Smooth muscle cell (in vitro differentiated cells): ENCODE data around the gene ZNF423. TPM values are rescaled to one million over a fixed set of nuclear protein-coding genes. Genes with fewer than 3 reads are reported as not detected.

Experiments
- DNase-seq: peaks from one replicate; lab custom pipeline; 2025; ENCODE audit not compliant: unreplicated experiment; lab: John Stamatoyannopoulos, UW
- H2AFZ ChIP-seq: fragments of 200-600 bp; sonication (generic); 2 replicates; pipeline ENCODE4 v1.6.0; 2016; ENCODE audit warnings: antibody characterized with exemption, low read depth, mild to moderate bottlenecking
- H3F3A ChIP-seq: fragments of 200-600 bp; sonication (generic); 2 replicates; pipeline ENCODE4 v1.6.0; 2017; ENCODE audit warnings: antibody characterized with exemption, low read depth
- H3K27ac ChIP-seq: fragments of 200-600 bp; sonication (generic); 2 replicates; pipeline ENCODE4 v1.5.1; 2016; ENCODE audit warnings: low read depth, mild to moderate bottlenecking
- H3K27me3 ChIP-seq: fragments of 200-600 bp; sonication (generic); 2 replicates; pipeline ENCODE4 v1.6.1; 2016; ENCODE audit warnings: low read depth, mild to moderate bottlenecking
- H3K36me3 ChIP-seq: fragments of 200-600 bp; sonication (generic); 2 replicates; pipeline ENCODE4 v1.5.1; 2016; ENCODE audit warnings: low read depth
- H3K4me1 ChIP-seq: fragments of 200-600 bp; sonication (generic); 2 replicates; pipeline ENCODE4 v1.5.1; 2016; ENCODE audit warnings: low read depth
- H3K4me2 ChIP-seq: fragments of 200-600 bp; sonication (generic); 2 replicates; pipeline ENCODE4 v1.6.0; 2016; ENCODE audit warnings: mild to moderate bottlenecking
- H3K4me3 ChIP-seq: fragments of 200-600 bp; sonication (generic); 2 replicates; pipeline ENCODE4 v1.5.1; 2016; ENCODE audit warnings: mild to moderate bottlenecking
- H3K79me2 ChIP-seq: fragments of 200-600 bp; sonication (generic); 2 replicates; pipeline ENCODE4 v1.6.0; 2016; ENCODE audit warnings: low read depth, mild to moderate bottlenecking
- H3K9ac ChIP-seq: fragments of 200-600 bp; sonication (generic); 2 replicates; pipeline ENCODE4 v1.6.0; 2016; ENCODE audit warnings: low read depth
- H3K9me3 ChIP-seq: fragments of 200-600 bp; sonication (generic); replicated peaks from 2 replicates; pipeline ENCODE4 v1.5.1; 2016; ENCODE audit warnings: low read depth
- H4K20me1 ChIP-seq: fragments of 200-600 bp; sonication (generic); 2 replicates; pipeline ENCODE4 v1.6.0; 2016; ENCODE audit warnings: low read depth
- CTCF ChIP-seq: fragments of 200-600 bp; sonication (generic); IDR thresholded peaks from 2 replicates; pipeline ENCODE4 v1.5.1; 2017; ENCODE audit warnings: borderline replicate concordance, mild to moderate bottlenecking, antibody characterized with exemption; ENCODE audit not compliant: insufficient read depth, poor library complexity, severe bottlenecking
- WGBS: methylation state at CpG from one replicate; pipeline ENCODE4 v1.1.7; 2016; ENCODE audit warnings: low lambda C conversion rate; 5-methylcytosine and 5-hydroxymethylcytosine counted together
- polyA plus RNA-seq: library from polyadenylated mRNA; unstranded; fragments of >200 nt; fragmentation: Nextera tagmentation; extraction: Ambion mirVana; gene quantifications from 2 replicates; pipeline ENCODE4 v1.2.1, GENCODE V29; 2016
- total RNA-seq: library from RNA; depleted of rRNA; stranded (reverse); fragments of >200 nt; gene quantifications from 2 replicates; pipeline ENCODE4 v1.2.3, GENCODE V29; 2014

The ZNF423 gene
- total and polyA plus RNA-seq, 2 experiments from 2014 or later: 6.9 to 7.0 TPM

GRCh38 chr16:49657736-49658465 lies 198.0 kb downstream of the ZNF423 start:
- no peak overlapping the region for H3K4me2 ChIP-seq
- peaks cover 3% of the 10 kb centered on the region for H3K4me1 ChIP-seq
- no peak overlapping the region for H3K27ac ChIP-seq
- no peaks in the 10 kb centered on the region for H4K20me1 ChIP-seq
- H2AFZ ChIP-seq: no peak overlapping the region
- no peaks in the 10 kb centered on the region for H3K9me3 ChIP-seq
- no peaks in the 10 kb centered on the region for H3K79me2 ChIP-seq
- TF ChIP-seq CTCF: no peak
- 91% methylated on average over 11 of the region's 11 CpGs for WGBS
- no peak for DNase-seq
- no peak overlapping the region for H3K4me3 ChIP-seq
- no peaks in the 10 kb centered on the region for H3K27me3 ChIP-seq
- no peaks in the 10 kb centered on the region for H3F3A ChIP-seq
- no peak overlapping the region for H3K9ac ChIP-seq
- H3K36me3 ChIP-seq: no peaks in the 10 kb centered on the region

GRCh38 chr16:49654425-49654824 lies 201.5 kb downstream of the ZNF423 start:
- no peaks in the 10 kb centered on the region for H3F3A ChIP-seq
- H2AFZ ChIP-seq: no peak overlapping the region
- no peaks in the 10 kb centered on the region for H3K4me1 ChIP-seq
- no peaks in the 10 kb centered on the region for H3K9me3 ChIP-seq
- no peak overlapping the region for H3K4me2 ChIP-seq
- no peaks in the 10 kb centered on the region for H4K20me1 ChIP-seq
- no peak overlapping the region for H3K4me3 ChIP-seq
- H3K36me3 ChIP-seq: no peaks in the 10 kb centered on the region
- no peak for DNase-seq
- no peaks in the 10 kb centered on the region for H3K79me2 ChIP-seq
- no peak for TF ChIP-seq CTCF
- WGBS: 92% methylated on average over 4 of the region's 4 CpGs
- no peak overlapping the region for H3K27ac ChIP-seq
- no peak overlapping the region for H3K9ac ChIP-seq
- H3K27me3 ChIP-seq: no peaks in the 10 kb centered on the region

- H3K4me2 ChIP-seq: no peak overlapping the region
- no peak overlapping the region for H3K27ac ChIP-seq
- H3K79me2 ChIP-seq: no peaks in the 10 kb centered on the region
- H3F3A ChIP-seq: no peaks in the 10 kb centered on the region
- no peaks in the 10 kb centered on the region for H4K20me1 ChIP-seq
- H3K36me3 ChIP-seq: no peaks in the 10 kb centered on the region
- H3K4me3 ChIP-seq: no peak overlapping the region
- TF ChIP-seq CTCF: no peak
- H3K9ac ChIP-seq: no peak overlapping the region
- 91% methylated on average over 1 of the region's 1 CpG for WGBS
- no peaks in the 10 kb centered on the region for H3K9me3 ChIP-seq
- no peaks in the 10 kb centered on the region for H3K27me3 ChIP-seq
- DNase-seq: no peak
- no peak overlapping the region for H2AFZ ChIP-seq
- no peaks in the 10 kb centered on the region for H3K4me1 ChIP-seq
These were observed 202.3 kb downstream of the ZNF423 start for GRCh38 chr16:49653577-49653976.

GRCh38 chr16:49653173-49653570 lies 202.7 kb downstream of the ZNF423 start:
- H3K4me2 ChIP-seq: no peak overlapping the region
- no peak overlapping the region for H3K27ac ChIP-seq
- 80% methylated on average over 5 of the region's 6 CpGs for WGBS
- H2AFZ ChIP-seq: no peak overlapping the region
- H3K4me3 ChIP-seq: no peak overlapping the region
- H3K9me3 ChIP-seq: no peaks in the 10 kb centered on the region
- H3K9ac ChIP-seq: no peak overlapping the region
- H3K36me3 ChIP-seq: no peaks in the 10 kb centered on the region
- H3K79me2 ChIP-seq: no peaks in the 10 kb centered on the region
- H4K20me1 ChIP-seq: no peaks in the 10 kb centered on the region
- no peaks in the 10 kb centered on the region for H3K27me3 ChIP-seq
- no peaks in the 10 kb centered on the region for H3K4me1 ChIP-seq
- no peaks in the 10 kb centered on the region for H3F3A ChIP-seq
- TF ChIP-seq CTCF: no peak
- no peak for DNase-seq
